ENCODE results near the gene CYB5D1.

The CYB5D1 gene

DNA sequence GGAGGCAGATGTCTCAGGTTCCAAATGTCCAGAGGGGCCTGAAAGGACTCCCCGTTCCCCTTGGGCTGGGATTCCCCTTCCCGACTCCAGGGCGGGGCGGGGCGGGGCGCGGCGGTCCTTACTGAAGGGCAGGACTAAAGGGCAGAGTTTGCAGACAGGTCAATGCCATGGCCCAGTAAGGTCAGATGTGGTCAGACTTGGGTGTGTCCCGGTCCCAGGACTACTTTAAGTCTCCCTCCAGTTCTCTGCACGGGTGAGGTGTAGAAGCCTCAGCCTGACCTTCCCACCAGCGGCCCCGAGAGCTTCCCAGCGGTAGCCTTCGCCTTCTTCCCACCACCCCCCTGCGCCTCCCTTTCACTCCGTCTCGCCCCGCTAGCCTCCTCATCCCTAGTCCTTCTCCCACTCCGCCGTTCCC lies 23.3 kb upstream of the CYB5D1 start:
- no peak for DNase-seq

DNA sequence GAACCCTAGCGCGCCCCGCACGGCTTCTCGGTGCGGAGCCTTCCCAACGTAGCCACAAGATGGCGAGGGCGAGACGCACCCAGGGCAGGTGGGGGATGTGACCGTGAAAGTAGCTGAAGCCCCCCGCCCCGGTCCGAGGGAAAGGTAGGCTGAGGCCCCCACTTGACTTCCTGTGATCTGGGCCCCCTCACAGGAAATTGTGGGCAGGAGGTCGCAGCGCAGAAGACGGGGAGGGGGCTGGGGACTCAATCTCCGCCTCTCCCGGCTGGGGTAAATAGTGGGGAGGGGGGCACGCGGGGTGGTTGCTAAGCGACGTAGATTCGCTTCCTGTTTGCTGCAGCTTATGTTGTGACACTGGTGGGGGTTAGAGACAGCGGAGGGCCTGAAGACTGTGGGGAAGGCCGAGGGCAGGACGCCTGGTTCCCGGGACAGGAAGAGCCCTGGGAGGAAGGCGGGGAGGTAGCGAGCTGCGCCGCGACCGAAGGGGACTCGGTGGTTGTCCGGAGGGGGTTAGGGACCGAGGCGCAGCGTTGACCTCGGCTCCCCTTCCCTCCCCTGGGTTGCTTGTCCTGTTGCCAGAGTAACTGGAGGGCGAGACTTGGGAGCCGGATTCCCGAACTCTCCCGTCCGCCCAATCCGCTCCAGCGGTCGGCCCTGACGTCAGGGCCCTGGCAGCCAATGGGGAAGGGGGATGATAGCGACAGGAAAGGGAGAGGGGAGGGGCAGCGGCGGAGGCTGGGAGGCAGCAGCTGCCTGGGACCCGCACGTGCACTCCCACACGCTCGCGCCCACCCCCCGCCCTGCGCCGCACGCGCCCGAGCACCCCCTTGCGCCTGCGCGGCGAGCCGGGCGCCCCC lies 22.6 kb upstream of the CYB5D1 start:
- DNase-seq, result peak; percentile 75

DNA sequence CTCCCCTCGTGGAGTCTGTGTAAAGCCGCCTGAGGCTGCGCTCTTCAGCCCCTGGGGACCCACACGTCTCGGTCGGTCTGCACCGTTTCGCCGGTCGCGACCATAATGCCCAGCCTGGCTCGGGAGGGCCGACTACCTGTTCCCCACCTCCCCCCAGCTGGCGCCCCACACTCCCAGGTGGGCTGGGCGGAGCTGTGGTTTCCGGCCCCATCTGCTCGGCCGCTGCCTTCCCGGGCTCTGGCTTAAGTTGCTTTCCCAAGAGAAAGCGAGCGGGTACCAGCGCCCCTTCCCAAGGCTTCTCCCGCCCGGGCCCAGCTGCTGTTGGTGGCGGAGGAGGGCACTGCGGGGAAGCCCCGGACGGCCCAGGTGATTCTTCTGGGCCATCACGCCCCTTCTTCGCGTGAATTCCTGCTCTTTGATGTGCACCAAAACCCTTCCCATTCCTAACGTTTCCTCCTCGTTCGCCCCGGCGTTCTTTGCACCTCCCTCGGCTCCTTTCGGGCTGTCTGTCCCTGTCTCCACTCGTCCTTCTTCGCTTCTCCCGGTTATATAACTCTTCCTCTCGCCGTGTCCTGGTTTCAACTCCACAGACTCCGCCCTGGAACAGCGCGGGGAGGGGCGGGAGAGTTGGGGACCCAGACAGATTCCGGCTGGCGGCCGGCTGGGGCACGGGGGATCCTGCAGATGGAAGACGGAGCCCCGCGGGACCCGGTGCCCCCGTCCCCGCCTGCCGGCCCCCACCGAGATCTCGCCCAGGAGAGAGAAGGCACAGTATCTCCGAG lies 21.8 kb upstream of the CYB5D1 start:
- no peak for DNase-seq

- peak; percentile 32 for DNase-seq
Measured at GRCh38 chr17:7836596-7837407, 21.0 kb upstream of the CYB5D1 start.

- DNase-seq, result no peak
Measured at GRCh38 chr17:7837408-7838088, 20.3 kb upstream of the CYB5D1 start.

- DNase-seq, result no peak
Measured at GRCh38 chr17:7838090-7839075, 19.4 kb upstream of the CYB5D1 start.

DNA sequence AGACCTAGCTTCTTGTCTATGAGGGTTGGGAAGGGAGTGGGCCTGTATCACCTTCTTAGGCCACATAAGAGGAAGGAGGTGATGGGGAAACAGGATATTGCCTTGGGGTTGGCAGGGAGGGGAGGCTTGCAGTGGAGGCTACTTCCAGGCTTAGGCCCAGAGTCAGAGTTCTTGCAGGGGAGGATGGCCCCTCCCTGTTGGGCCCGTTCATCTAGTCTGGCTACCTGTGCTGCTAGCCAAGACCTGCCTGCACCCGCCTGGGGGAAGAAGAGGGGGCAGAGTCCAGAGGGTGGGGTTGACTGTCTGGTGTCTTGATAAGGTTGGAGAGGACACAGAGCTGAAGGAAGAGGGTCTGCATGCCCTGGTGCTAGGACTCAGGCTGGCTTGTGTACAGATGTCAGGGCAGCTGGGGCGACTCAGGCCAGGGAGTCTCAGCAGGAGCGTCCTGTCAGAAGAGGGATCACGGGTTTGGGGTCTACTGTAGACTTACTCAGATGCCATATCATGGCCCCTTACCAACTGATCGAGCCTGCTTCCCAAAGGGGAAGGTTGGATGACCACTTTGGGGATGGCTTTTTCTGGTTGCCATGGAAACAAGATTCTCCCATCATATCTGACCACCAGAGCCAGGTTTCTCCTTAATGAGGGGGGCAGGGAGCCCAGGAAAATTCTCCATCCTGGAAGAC lies 18.5 kb upstream of the CYB5D1 start:
- DNase-seq, result no peak

DNA sequence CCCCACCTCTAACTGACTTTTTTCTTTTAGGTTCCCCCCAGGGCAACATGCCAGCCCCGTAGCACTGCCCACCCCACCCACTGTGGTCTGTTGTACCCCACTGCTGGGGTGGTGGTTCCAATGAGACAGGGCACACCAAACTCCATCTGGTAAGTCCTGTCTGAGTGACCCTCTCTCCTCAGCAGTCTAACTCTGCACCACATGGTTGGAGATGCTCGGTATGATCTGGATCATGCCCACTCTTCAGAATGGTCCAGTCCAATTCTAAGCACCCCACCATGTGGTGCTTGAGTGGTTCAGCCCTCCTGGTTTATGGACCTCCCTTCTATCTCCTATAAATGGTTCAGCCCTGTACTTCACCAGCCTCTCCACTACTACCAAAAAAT lies 17.9 kb upstream of the CYB5D1 start:
- DNase-seq, result no peak

DNA sequence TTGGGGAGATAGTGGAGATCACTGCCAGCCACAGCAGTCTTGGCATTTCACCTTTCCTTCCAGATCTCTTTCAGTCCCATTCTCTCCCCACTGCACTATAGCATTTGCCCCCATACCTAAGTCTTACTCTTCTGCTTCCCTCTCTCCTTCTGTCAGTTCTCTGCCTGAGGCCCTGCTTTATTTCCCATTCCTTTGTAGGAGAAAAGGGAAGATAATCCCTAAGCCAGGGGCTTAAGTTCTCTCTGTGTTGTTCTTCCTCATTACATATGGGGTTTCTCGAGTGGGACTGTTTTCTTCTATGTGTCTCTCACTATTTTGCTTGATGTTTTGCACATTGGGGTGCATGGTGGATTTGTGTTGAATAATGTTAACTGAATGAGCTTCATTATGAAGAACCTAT lies 17.4 kb upstream of the CYB5D1 start:
- no peak for DNase-seq

DNA sequence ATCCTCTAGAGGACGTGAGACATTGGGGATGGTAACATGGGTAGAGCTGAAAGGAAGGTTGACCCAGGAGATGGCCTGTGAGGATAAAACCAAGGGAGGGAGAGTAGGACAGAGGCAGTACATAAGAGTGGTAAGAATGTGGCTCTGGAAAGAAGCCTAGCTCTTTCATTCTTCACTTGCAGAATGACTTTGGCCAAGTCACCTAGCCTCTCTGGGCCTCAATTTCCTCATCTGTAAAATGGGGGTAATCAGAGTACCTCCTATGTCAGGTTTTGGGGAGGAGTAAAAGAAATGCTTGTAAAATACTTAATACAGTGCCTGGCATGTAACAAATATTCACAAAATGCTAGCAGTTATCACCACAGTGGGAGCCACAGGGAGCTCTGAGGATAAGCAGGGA lies 16.9 kb upstream of the CYB5D1 start:
- no peak for DNase-seq

DNA sequence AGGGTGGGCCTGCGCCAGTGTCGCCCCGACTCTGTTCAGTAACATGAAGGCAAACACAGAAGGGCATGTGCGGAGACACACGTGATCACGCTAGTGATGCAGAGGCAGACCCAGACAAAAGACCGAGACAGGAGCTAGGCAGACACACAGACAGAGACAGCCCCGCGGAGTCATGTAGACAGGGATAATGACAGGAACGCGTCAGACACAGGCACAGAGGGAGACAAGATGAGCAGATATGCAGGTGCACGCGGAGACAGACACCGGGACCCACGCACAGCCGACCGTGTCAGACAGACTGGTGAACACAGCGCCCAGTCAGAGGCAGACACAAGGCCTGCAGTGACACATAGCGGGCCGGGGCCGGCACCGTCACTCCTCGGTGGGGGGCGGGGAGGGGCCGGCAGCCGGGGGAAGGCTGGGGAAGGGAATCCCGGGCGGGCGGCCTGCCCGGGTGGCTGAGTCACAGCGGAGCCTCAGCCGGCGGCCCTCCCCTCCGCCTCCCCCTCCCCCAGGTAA lies 16.3 kb upstream of the CYB5D1 start:
- no peak for DNase-seq

DNA sequence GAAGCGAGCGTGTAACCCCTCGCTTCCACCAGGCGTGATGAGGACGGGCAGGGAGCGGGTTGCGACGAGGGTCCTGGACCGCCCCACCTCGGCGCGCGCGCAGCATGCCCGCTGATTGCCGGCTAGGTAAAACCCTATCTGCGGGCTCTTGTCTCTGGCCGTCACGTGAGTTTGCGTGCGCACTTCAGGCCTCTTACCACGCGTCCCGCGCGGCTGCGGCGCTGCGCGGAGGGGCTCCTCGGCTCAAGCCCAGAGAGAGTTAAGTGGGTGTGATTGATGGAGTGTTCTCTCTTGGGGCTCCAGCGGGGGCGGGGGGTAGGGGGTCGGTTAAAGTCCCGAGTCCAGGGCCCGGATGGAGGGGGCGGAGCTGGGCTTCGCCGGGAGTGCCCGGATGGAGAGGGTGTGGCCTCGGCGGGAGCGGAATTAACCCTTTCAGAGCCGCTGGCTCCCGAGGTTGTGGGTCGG lies 15.9 kb upstream of the CYB5D1 start:
- no peak for DNase-seq

GRCh38 chr17:7842380-7843256 lies 15.2 kb upstream of the CYB5D1 start:
- DNase-seq, result no peak

- no peak for DNase-seq
Measured at GRCh38 chr17:7843257-7843535, 14.6 kb upstream of the CYB5D1 start.

DNA sequence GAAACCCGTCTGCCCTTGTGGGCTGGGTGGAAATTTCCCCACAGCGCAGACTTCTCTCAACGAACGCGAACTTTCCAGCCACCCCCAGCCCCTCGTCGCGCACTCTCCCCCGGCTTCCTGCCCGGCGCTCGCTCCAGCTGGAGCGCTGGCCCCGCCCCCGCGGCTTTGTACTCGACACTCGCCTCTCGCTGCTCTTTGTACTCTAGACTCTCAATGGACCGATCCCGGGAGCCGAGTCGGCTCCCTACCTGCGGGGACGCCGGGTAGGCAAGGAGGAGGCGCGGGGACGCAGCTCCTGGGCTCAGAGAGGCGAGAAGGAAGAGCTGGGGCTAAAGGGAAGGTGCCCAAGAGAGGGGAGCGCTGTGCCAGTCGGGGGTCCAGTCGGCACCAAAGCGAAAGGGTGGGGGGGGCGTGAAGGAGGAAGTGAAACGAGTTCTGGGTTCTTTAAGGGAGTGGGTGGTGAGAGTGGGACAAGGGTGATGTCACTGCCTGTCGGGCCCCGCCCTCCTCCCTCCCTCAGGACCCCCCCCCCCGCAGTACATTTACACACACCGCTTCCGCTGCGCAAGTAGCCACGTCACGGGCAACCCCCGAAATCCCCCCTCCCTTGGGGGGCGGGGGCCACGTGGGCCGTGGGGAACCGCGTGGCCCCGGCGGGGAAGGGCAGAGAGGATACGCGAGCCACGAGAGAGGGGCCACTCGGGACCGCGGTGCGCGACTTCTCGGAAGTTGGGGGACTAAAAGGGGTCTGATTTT lies 14.1 kb upstream of the CYB5D1 start:
- DNase-seq, result no peak

GRCh38 chr17:7844292-7845154 lies 13.3 kb upstream of the CYB5D1 start:
- DNase-seq, result peak; percentile 12

GRCh38 chr17:7845359-7846062 lies 12.3 kb upstream of the CYB5D1 start:
- DNase-seq, result no peak
